HFFc6 (cell line): ENCODE measurements around the gene RIOK1. TPM values are rescaled to one million over a fixed set of nuclear protein-coding genes. Genes with fewer than 3 reads are reported as not detected.
A peak's percentile ranks its signal among the peaks of the same experiment; 100 is the strongest.

ENCODE experiments used
- DNase-seq: peaks from one replicate; pipeline ENCODE4 v3.0.0-alpha.2; 2018
- H3K27ac Mint-ChIP-seq: 2 replicates; pipeline ENCODE4 v1.8.0; 2020; ENCODE audit warnings: mild to moderate bottlenecking, mixed read lengths
- H3K27me3 Mint-ChIP-seq: 2 replicates; pipeline ENCODE4 v1.8.0; 2021; ENCODE audit warnings: mild to moderate bottlenecking, moderate library complexity, mixed read lengths; ENCODE audit not compliant: insufficient read depth
- H3K36me3 Mint-ChIP-seq: 2 replicates; pipeline ENCODE4 v1.8.0; 2021; ENCODE audit warnings: low read depth, mixed read lengths
- H3K4me1 Mint-ChIP-seq: 2 replicates; pipeline ENCODE4 v1.8.0; 2020; ENCODE audit warnings: low read depth, mixed read lengths
- H3K4me3 Mint-ChIP-seq: 2 replicates; pipeline ENCODE4 v1.8.0; 2020; ENCODE audit warnings: mild to moderate bottlenecking, moderate library complexity, mixed read lengths
- H3K9me3 Mint-ChIP-seq: 2 replicates; pipeline ENCODE4 v1.8.0; 2020; ENCODE audit warnings: mild to moderate bottlenecking, mixed read lengths
- total RNA-seq, 6 experiments: library from RNA; stranded (reverse); fragmentation: NEBNext Ultra II Directional; extraction: Animal tissue kit (Norgen Biotek cat#: 25700); gene quantifications; 2 replicates in 1 of 6; 3 replicates in 5 of 6; pipeline ENCODE4 v1.2.3, GENCODE V29; 2021
- TF ChIP-seq, protein P1 (sequence below): fragments of 200-600 bp; sonication (generic); IDR thresholded peaks from 2 replicates; pipeline ENCODE4 v1.5.0; 2021; ENCODE audit warnings: antibody characterized with exemption, mild to moderate bottlenecking

RIOK1 gene
- total RNA-seq, 6 experiments from 2014 or later = 16.6 to 19.5 (median 17.8) TPM

DNA sequence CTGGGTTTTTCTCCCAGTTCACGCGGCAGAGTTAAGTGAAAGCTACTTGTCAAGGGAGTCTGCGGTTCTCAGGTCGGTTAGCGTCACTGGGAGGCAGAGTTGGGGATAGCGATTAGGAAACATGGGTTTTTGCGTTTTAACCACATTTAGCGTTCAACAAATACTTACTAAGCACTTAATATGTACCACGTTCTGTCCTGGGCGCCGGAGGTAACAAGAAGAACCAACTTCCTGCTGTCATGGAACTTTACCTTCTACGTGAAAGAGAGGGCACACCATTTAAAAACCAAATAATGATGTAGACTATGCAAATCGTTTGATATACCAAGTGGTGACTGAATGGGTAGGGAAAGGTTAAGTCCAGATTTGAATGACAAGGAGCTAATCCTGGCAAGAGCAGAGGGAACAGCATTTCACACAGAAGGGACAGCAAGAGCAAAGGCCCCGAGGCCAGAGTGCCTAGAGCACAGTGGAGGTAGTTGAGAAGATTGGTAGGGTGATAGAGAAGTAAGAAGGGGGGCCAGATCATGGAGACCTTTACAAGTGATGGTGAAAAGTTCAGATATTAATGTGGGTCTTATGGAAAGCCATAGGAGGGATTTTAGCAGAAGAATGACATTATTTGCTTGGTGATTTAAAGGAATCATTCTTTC is 744 bp downstream of the RIOK1 start:
- TF ChIP-seq, protein P1, sequence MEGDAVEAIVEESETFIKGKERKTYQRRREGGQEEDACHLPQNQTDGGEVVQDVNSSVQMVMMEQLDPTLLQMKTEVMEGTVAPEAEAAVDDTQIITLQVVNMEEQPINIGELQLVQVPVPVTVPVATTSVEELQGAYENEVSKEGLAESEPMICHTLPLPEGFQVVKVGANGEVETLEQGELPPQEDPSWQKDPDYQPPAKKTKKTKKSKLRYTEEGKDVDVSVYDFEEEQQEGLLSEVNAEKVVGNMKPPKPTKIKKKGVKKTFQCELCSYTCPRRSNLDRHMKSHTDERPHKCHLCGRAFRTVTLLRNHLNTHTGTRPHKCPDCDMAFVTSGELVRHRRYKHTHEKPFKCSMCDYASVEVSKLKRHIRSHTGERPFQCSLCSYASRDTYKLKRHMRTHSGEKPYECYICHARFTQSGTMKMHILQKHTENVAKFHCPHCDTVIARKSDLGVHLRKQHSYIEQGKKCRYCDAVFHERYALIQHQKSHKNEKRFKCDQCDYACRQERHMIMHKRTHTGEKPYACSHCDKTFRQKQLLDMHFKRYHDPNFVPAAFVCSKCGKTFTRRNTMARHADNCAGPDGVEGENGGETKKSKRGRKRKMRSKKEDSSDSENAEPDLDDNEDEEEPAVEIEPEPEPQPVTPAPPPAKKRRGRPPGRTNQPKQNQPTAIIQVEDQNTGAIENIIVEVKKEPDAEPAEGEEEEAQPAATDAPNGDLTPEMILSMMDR = peak; percentile 21; the same call in 1 of the 2 replicates
- Mint-ChIP-seq H3K27ac (peak overlapping the region; percentile 94), H3K9me3 (no peaks in the 10 kb centered on the region), H3K36me3 (peaks cover 13% of the 10 kb centered on the region; the same call in 1 of the 2 replicates), H3K27me3 (no peaks in the 10 kb centered on the region; the same call in 1 of the 2 replicates), H3K4me1 (peaks cover 45% of the 10 kb centered on the region), H3K4me3 (peak overlapping the region; percentile 93)
- DNase-seq = peak; percentile 3

DNA sequence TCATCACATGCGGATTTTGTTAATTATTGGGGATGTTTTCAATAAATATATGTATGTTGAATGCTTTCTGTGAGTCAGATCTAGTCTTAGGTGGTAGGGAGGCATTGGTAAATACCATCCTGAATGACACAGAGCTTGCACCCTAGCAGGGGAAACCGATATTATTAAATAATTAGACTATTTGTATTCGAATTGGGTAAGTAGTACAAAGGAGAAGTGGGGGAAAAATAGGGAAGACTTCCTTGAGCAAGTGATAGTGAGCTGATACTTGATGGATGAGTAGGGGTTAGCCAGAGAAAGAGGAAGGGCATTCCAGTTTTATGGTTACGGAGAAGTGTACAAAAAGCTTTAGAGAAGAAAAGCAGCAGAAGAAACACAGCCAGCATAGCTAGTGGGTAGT is 1.5 kb downstream of the RIOK1 start:
- Mint-ChIP-seq H3K36me3 (peaks cover 19% of the 10 kb centered on the region), H3K4me3 (peak overlapping the region; percentile 93), H3K27me3 (no peaks in the 10 kb centered on the region; the same call in 1 of the 2 replicates), H3K4me1 (peaks cover 45% of the 10 kb centered on the region), H3K27ac (peak overlapping the region; percentile 94), H3K9me3 (no peaks in the 10 kb centered on the region)
- TF ChIP-seq, protein P1 = no peak
- DNase-seq = no peak

DNA sequence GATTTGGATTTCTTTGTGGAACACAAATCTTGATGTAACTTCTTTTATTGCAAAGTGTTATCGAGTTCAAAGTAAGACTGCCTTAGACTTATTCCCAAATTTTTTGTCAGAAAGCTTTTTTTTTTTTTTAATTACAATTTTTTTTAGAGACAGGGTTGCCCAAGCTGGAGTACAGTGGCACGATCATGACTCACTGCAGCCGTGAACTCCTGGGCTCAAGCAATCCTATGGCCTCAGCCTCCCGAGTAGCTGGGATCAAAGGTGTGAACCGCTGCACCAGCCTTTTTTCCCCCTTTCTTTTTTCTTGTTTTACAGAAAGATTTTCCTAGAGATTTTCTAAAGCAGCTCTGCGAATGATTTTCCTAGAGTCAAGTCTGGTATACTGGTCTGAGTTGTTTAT is 2.8 kb downstream of the RIOK1 start:
- DNase-seq = no peak
- H3K4me3 Mint-ChIP-seq = peak overlapping the region; percentile 93

DNA sequence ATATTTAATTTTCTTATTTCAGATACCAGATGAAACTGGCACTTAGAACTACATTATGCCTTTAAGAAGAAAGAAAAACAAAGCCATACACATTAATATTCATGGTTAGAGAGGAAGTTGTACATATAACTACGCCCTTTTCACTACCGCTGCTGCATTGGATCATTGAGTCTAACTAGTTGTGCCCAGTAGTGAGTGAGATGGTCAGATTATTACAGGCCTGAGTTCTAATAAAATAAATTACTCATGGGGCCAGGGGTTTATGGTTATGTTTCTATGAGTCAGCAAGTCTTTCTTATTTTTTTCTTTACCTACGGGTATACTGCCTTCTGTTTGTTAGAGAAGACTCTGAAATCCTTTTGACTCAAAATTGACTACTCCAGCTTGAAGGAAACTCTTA is 11.5 kb downstream of the RIOK1 start:
- H3K27ac Mint-ChIP-seq = no peak overlapping the region; the same call in 1 of the 2 replicates

More for the DNA sequence above, 2.8 kb downstream of the RIOK1 start:
- TF ChIP-seq, protein P1 = no peak
- Mint-ChIP-seq H3K36me3 (peaks cover 19% of the 10 kb centered on the region), H3K27ac (peak overlapping the region; percentile 94; the same call in 1 of the 2 replicates), H3K4me1 (peaks cover 45% of the 10 kb centered on the region), H3K27me3 (no peaks in the 10 kb centered on the region), H3K9me3 (no peaks in the 10 kb centered on the region)

DNA sequence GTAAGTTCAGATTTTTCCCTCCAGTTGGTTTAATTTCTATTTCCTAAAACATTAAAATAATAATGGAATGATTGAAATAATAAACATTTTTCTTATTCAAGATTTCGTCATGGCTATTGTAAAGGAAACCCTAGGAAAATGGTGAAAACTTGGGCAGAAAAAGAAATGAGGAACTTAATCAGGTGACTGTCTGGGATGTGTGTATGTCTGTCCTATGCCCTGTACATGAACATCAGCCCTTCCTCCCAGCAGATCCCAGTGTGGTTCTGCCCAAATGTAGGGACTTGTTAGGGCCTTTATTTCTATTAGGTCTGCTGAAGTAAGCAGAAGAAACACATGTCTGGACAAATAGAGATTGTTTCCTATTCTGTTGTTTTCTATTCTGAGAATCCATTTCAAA is 13.1 kb downstream of the RIOK1 start:
- peaks cover 11% of the 10 kb centered on the region for H3K4me1 Mint-ChIP-seq
- no peaks in the 10 kb centered on the region for H3K27me3 Mint-ChIP-seq
- H3K36me3 Mint-ChIP-seq = peaks cover 34% of the 10 kb centered on the region
- TF ChIP-seq, protein P1 = no peak
- DNase-seq = no peak
- no peaks in the 10 kb centered on the region for H3K9me3 Mint-ChIP-seq
- no peak overlapping the region for H3K27ac Mint-ChIP-seq
- H3K4me3 Mint-ChIP-seq = no peak overlapping the region

More for the DNA sequence above, 11.5 kb downstream of the RIOK1 start:
- Mint-ChIP-seq H3K4me1 (peaks cover 11% of the 10 kb centered on the region), H3K36me3 (peaks cover 34% of the 10 kb centered on the region), H3K27me3 (no peaks in the 10 kb centered on the region), H3K9me3 (no peaks in the 10 kb centered on the region), H3K4me3 (no peak overlapping the region)
- TF ChIP-seq, protein P1 = no peak
- peak; percentile 58 for DNase-seq
